ENCODE data around the gene PTPRO.

Gene PTPRO

DNA sequence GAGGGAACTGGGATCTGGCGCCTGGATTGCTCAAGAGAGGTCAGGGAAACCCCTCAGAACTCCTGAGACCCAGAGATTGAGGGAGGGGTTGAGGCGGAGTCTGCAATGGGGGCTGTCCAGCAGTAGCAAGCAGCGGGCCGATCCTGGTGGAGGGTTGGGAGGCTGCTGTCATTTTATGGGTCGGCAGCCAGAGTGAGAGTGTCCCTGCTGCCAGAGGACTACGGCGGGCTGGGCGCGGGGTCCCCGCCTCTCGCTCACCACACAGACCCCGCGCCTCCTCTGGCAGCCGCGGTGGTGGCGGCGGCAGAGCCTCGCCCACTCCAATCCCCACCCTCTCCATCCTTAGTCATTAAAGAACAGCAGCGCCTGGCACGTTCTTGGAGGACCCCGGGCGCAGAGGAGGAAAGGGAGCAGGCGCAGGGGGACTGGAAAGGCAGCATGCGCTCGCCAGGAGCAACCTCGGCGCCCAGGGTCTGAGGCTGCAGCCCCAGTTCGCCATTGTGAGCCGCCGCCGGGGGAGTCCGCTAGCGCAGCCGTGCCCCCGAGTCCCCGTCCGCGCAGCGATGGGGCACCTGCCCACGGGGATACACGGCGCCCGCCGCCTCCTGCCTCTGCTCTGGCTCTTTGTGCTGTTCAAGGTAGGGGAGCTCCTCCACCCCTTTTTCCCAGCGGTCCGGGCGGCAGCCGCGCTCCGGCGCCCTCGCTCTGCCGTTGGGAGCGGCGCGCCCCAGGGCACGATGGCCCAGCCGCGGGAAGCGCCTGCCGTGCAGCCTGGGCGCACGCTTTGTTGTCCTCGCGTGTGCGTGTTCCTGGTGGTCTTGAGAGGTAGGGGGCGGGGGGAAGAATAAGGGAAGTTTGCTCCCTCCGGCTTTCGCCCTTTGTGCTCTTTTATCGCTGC is at the start of gene PTPRO:
Gene PTPRO (plus strand): TSS at position 345 of the 898 bp plus-strand sequence.
- DNase-seq: peak; percentile 23

GRCh38 chr12:15273896-15274295 is 48.4 kb upstream of the PTPRO start:
- no peak for DNase-seq

GRCh38 chr12:15274561-15274967 is 47.7 kb upstream of the PTPRO start:
- no peak for DNase-seq

DNA sequence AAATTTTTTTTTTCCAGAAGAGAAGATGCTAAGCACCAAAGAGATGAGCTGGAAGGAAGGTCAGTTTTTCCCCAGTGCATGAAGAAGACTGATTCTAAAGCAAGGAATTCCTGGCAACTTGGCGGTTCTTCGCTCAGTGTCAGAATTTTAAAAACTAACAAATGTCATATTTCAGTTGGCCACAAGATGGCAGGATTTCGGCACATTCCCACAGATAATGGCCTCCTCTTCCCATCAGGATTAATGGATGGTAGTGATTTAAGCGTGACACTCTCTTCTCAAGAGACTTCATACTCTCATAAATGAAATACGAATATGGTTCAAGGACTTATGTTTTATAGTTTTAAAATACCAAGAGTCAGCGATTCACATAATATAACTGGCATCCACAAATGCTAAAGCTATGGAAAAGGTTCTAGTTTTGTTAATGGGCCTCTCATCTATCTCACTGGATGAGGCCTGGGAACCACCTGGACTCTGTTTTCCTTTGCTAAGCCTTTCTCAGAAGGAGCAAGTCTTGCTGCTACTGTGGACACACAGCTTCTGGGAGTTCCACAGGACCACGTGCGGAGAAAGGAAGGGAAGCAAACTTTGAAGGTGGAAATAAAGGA is 46.1 kb upstream of the PTPRO start:
- no peak for DNase-seq

DNA sequence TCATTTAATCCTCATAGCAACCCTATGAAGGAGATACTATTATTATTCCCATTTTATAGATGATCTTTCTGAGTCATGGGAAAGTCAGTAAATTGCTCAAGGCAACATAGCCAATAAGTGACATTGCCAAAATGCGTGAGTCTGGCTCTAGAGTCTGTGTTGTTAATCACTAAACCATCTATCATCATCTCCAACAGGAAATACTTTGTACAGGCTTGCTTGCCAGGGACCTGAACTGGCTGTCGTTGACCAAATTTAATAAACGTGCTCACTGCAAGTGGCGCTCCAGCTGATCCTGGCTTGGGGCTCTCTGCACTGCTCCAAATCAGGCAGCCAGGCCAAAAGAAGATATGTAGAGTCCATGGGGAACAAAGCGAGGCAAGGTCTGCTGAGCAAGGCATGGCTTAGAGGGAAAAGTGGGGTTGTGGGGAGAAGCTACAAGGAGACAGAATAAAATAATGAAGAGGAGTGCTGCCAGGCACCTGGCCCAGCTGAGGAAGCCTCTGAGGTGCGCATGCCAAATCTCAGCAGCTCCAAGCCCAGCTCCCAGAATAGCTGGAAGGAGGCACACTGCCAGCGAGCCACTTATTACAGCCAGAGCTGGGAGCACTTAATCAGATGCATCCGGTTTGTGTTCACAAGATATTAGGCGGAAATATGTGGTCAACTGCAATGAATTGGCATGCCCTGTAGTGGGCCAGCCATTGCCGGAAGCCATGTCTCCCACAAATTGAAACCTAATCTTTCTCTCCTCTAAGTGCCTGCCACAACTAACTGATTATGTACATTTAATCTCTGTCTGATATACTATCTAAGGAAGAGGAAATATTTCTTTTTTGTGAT is 43.3 kb upstream of the PTPRO start:
- DNase-seq: peak; percentile 42

DNA sequence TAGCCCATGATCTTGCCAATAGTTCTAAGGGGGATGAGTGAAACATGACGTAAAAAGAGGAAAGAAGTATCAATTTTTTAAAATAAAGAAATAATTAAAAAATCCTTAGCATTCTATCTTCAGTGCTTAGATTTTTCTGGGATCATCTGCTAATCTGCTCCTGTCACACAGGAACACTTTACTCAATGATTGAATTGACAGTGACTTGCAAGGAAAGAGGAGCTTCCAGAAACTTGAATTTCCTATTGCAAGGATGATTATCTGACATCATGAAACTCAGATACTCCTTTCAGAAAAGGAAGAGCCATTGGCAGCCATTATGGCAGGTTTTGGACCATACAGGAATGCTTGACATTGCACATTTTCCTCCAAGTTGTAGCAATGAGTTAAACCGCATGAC is 41.4 kb upstream of the PTPRO start:
- DNase-seq: no peak

DNA sequence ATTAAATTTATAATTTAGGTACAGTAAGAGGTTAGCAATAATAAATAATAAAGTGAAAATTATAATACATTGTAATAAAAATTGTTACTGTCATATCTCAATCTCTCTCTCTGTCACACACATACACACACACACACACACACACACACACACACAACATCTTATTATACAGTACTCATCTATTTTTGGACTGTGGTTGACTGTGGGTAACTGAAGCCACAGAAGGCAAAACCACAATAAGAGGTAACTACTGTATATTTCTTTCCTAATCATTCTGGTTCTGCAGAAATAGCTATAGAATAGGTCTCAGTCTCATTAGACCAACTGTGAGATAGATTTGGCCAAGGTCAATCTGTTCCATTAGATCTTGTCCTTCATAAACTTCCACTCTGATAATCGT is 33.1 kb upstream of the PTPRO start:
- DNase-seq: no peak

GRCh38 chr12:15293731-15294130 is 28.6 kb upstream of the PTPRO start:
- DNase-seq: no peak

- DNase-seq: no peak
Observed at GRCh38 chr12:15299947-15300346, 22.4 kb upstream of the PTPRO start.

GRCh38 chr12:15304296-15304695 is 18.0 kb upstream of the PTPRO start:
- DNase-seq: no peak

- DNase-seq: no peak
Observed at GRCh38 chr12:15306605-15307004, 15.7 kb upstream of the PTPRO start.

DNA sequence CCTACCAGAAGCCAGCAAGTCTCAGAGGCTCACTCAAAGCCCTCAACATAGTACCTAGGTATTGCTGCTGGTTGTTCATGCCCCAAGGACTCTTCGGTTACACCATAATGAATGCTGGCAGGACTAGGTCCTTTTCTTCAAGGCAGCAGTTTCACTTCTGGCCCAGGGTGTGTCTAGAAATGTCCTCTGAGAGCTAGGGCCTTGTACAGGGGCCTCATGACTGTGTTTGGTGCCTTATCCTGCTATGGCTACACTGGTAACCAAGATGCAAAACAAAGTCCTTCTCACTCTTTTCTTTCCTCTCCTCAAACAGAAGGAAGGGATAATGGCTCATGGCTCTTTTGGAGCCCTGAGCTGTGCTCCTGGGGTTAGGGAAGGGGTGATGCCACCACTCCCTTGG is 15.2 kb upstream of the PTPRO start:
- no peak for DNase-seq

- no peak for DNase-seq
Observed at GRCh38 chr12:15318841-15319240, 3.5 kb upstream of the PTPRO start.

DNA sequence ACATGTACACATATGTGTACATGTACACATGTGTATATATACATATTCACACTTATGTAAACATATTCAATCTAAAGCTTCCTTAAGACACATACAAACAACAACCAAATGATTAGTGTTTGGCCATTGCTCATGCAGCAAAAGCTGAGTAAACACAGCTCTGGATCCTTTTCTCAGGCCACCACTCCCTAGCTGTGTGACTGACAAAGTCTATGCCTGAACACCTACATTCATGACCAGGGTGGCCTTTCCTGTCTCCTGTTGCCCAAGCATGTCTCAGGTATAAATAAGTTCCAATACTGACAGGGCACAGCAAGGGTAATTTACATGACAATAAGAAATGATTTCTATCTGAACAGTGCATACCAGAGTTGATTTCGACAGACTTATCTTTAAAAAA is 1.4 kb upstream of the PTPRO start:
- no peak for DNase-seq

GRCh38 chr12:15323480-15323879 is 1.2 kb downstream of the PTPRO start:
- DNase-seq: no peak

DNA sequence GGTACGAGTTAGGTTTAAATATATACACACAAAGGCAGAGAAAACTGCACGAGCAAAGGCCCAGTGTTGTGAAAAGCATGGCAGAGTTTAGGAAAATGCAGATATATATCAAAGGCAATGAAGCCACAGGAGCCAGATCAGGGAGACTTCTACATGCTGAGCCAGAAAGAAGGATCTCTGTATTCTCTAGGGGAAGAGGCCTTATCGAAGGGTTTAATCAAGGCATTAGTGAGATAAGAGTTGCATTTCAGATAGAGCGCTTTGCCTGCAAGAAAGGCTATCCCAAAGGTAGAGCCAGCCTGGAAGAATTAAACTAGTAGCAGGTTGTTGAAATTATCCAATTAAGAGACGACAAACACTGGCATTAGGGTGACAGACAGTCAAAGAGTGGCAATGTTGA is 7.6 kb downstream of the PTPRO start:
- no peak for DNase-seq

DNA sequence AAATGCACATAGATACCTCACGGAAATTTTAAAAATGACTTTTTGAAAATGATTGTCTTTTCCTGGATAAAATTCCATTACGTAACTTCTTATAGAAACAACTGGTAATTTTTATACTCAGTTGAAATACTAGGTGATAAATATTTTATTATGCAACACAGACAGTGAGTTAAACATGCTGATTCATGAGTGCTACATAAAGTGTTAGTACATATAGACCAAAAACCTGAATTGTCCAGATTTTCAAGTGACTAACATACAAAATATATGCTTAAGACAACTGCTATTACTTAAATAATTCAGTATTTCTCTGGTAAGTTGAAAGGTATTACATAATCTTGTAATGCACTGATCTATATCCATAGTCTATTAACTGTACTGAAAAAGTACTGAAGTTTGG is 11.9 kb downstream of the PTPRO start:
- no peak for DNase-seq

DNA sequence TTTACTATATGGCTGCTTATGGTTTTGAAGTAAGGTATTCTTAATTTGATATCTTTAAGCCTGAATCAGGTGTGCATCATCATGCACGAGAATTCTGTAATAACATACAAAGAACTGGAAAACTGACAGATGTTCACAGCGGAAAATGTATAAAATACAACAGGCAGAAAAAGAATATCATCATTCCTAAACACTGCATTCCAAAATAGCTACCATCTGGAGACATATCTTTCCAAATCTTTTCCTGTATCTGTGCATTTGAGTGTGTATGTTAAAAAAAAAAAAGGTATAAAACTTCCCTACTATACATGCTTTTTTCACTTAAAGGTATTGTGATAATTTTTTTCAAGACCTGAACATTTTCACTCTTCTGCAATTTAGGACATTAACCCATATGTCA is 13.7 kb downstream of the PTPRO start:
- no peak for DNase-seq

DNA sequence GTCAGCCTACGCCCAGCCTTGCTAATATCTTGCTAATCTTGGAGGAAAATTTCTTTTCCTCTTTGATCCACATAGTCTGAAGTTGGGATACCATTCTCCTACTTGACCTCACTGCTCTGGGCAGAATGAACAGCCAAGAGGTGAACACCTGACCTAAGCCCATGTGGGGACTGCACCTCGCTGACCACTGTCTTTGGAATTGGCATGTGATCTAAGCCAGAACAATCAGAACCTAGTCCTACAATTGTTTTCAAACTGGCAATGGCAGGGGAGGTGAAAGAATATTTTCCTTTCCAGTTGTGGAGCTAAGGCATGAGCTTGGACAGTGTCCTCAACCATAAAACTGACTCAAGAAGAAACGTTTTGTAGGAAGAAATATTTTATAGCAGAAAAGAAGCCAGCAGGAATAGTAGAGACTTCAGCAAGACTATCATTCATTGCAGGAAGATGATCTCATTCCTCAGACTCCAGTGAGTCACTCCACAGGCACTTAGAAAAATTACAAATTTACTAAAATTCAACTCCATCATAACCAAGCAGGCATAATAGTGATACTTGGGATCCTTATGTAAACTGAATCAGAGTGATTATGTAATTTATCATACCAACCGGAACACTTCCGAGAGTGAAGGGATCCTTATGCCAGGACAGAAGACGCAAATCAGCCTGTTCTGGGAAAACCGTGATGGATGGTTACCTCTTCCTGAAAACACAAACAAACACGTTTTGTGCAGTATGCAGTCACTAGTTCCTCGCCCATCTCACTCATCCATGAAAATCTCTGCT is 14.7 kb downstream of the PTPRO start:
- DNase-seq: no peak

DNA sequence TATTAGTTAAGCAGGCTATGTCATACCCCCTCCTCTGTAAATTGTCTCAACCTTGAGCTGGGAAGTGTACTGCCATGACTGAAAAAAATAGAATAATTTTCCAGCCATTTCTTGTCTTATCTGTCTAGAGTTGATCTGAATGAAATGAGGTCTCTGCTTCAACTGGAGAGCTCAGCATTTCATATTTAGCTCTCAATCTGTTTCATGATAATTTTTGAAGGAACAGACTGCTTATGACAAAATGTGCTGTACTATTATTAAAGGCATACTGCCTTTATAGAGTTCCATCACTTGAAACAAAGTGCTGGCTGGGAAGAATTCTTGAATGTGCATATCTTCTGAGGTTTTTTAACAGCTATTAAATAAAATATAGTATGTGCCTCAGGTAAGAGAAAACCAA is 19.1 kb downstream of the PTPRO start:
- no peak for DNase-seq

- no peak for DNase-seq
Observed at GRCh38 chr12:15344561-15344960, 22.3 kb downstream of the PTPRO start.

GRCh38 chr12:15346488-15346887 is 24.2 kb downstream of the PTPRO start:
- no peak for DNase-seq

GRCh38 chr12:15350643-15351042 is 28.3 kb downstream of the PTPRO start:
- DNase-seq: no peak
